Measurements from ENCODE around the gene PSMB5. TPM values are rescaled to one million over a fixed set of nuclear protein-coding genes. Genes with fewer than 3 reads are reported as not detected.

Gene PSMB5
- polyA plus RNA-seq, 1 experiment: 304 TPM

GRCh38 chr14:23051141-23052057 lies 16.7 kb upstream of the PSMB5 start:
- Histone ChIP-seq H3K4me3 (ENCODE audit: low read depth, low read length) (no peak overlapping the region), H3K27me3 (ENCODE audit: control insufficient read depth, insufficient read depth, low read length) (no peaks in the 10 kb centered on the region), H3K36me3 (ENCODE audit: control insufficient read depth, insufficient read depth, low read length) (peaks cover 3% of the 10 kb centered on the region; the same call in 1 of the 2 replicates)
- no peak for TF ChIP-seq CTCF (IDR thresholded peaks at IDR 0.05; ENCODE audit: insufficient read depth, low read depth, low read length)
- ChIA-PET POLR2A (no interaction called here), CTCF (interaction anchor here (0.7 to 19.2 kb wide), 9 partner anchors 8 to 95 kb away, joined by 3 to 539 read pairs (median 4); partner anchors contain the start of genes AJUBA, HAUS4 and PSMB11)
- DNase-seq (ENCODE audit: low read depth): no peak

GRCh38 chr14:23049011-23049410 lies 14.3 kb upstream of the PSMB5 start:
- CTCF ChIA-PET: interaction anchor here (1.0 to 19.2 kb wide), 2 partner anchors 59 to 61 kb away, joined by 5 to 539 read pairs; partner anchors contain the start of gene AJUBA
- POLR2A ChIA-PET: no interaction called here
- no peak for TF ChIP-seq CTCF (IDR thresholded peaks at IDR 0.05; ENCODE audit: insufficient read depth, low read depth, low read length)
- DNase-seq (ENCODE audit: low read depth): no peak
- no peaks in the 10 kb centered on the region for H3K27me3 ChIP-seq (ENCODE audit: control insufficient read depth, insufficient read depth, low read length)
- peaks cover 3% of the 10 kb centered on the region; the same call in 1 of the 2 replicates for H3K36me3 ChIP-seq (ENCODE audit: control insufficient read depth, insufficient read depth, low read length)
- no peak overlapping the region for H3K4me3 ChIP-seq (ENCODE audit: low read depth, low read length)

GRCh38 chr14:23047751-23048693 lies 13.3 kb upstream of the PSMB5 start:
- no peak for TF ChIP-seq CTCF (IDR thresholded peaks at IDR 0.05; ENCODE audit: insufficient read depth, low read depth, low read length)
- CTCF ChIA-PET: interaction anchor here (0.7 to 19.2 kb wide), 6 partner anchors 7 to 58 kb away, joined by 3 to 539 read pairs (median 4); partner anchors contain the start of gene AJUBA
- Histone ChIP-seq H3K36me3 (ENCODE audit: control insufficient read depth, insufficient read depth, low read length) (peaks cover 3% of the 10 kb centered on the region; the same call in 1 of the 2 replicates), H3K27me3 (ENCODE audit: control insufficient read depth, insufficient read depth, low read length) (no peaks in the 10 kb centered on the region), H3K4me3 (ENCODE audit: low read depth, low read length) (no peak overlapping the region)
- POLR2A ChIA-PET: no interaction called here
- DNase-seq (ENCODE audit: low read depth): no peak

GRCh38 chr14:23047034-23047634 lies 12.4 kb upstream of the PSMB5 start:
- DNase-seq (ENCODE audit: low read depth): no peak
- CTCF ChIA-PET: interaction anchor here (0.7 to 1.4 kb wide), 6 partner anchors 8 to 21 kb away, joined by 3 to 5 read pairs (median 3); no protein-coding TSS in a partner anchor
- POLR2A ChIA-PET: no interaction called here
- Histone ChIP-seq H3K27me3 (ENCODE audit: control insufficient read depth, insufficient read depth, low read length) (no peaks in the 10 kb centered on the region), H3K36me3 (ENCODE audit: control insufficient read depth, insufficient read depth, low read length) (peaks cover 3% of the 10 kb centered on the region; the same call in 1 of the 2 replicates), H3K4me3 (ENCODE audit: low read depth, low read length) (no peak overlapping the region)
- no peak for TF ChIP-seq CTCF (IDR thresholded peaks at IDR 0.05; ENCODE audit: insufficient read depth, low read depth, low read length)
